GM12878 (cell line): Measurements from ENCODE around the gene DNMBP.

Experiments used
- CHD2 ChIP-seq: IDR thresholded peaks from 2 replicates; pipeline ENCODE4 v1.6.1; 2011; ENCODE audit warnings: low read depth, low read length, improper control_type of control experiment, borderline replicate concordance
- IRF4 ChIP-seq: IDR thresholded peaks from 2 replicates; pipeline ENCODE4 v1.6.1; 2011; ENCODE audit warnings: low read depth, low read length
- ZNF207 ChIP-seq: fragments of 450-650 bp; IDR thresholded peaks from 2 replicates; pipeline ENCODE4 v1.6.1; 2014; ENCODE audit warnings: antibody characterized with exemption, mild to moderate bottlenecking, borderline replicate concordance
- TF ChIP-seq, protein P1 (sequence below), 3 experiments: IDR thresholded peaks in 2 of 3; conservative IDR thresholded peaks in 1 of 3; 2 replicates each; pipeline ENCODE4 v1.5.1; 2011; ENCODE audit warnings: low read depth in 3 of 3, low read length in 3 of 3, mild to moderate bottlenecking in 3 of 3, control low read depth in 2 of 3, moderate library complexity in 2 of 3, inconsistent platforms in 1 of 3, mixed read lengths in 1 of 3; ENCODE audit not compliant: control insufficient read depth in 2 of 3, insufficient read depth in 1 of 3; ENCODE audit errors: extremely low read depth in 1 of 3
- TF ChIP-seq, protein P2 (sequence below): fragments of 450-650 bp; IDR thresholded peaks from 2 replicates; pipeline ENCODE4 v1.6.1; 2016; ENCODE audit warnings: mild to moderate bottlenecking

- TF ChIP-seq, protein P1, sequence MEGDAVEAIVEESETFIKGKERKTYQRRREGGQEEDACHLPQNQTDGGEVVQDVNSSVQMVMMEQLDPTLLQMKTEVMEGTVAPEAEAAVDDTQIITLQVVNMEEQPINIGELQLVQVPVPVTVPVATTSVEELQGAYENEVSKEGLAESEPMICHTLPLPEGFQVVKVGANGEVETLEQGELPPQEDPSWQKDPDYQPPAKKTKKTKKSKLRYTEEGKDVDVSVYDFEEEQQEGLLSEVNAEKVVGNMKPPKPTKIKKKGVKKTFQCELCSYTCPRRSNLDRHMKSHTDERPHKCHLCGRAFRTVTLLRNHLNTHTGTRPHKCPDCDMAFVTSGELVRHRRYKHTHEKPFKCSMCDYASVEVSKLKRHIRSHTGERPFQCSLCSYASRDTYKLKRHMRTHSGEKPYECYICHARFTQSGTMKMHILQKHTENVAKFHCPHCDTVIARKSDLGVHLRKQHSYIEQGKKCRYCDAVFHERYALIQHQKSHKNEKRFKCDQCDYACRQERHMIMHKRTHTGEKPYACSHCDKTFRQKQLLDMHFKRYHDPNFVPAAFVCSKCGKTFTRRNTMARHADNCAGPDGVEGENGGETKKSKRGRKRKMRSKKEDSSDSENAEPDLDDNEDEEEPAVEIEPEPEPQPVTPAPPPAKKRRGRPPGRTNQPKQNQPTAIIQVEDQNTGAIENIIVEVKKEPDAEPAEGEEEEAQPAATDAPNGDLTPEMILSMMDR (IDR thresholded peaks at IDR 0.05 in 2 of 3, conservative IDR thresholded peaks at IDR 0.05 in 1 of 3; ENCODE audit: control insufficient read depth in 2 of 3, extremely low read depth in 1 of 3, insufficient read depth in 1 of 3, low read depth in 3 of 3, low read length in 3 of 3): no peak
- TF ChIP-seq CHD2: no peak
- TF ChIP-seq ZNF207: no peak
- TF ChIP-seq, protein P2, sequence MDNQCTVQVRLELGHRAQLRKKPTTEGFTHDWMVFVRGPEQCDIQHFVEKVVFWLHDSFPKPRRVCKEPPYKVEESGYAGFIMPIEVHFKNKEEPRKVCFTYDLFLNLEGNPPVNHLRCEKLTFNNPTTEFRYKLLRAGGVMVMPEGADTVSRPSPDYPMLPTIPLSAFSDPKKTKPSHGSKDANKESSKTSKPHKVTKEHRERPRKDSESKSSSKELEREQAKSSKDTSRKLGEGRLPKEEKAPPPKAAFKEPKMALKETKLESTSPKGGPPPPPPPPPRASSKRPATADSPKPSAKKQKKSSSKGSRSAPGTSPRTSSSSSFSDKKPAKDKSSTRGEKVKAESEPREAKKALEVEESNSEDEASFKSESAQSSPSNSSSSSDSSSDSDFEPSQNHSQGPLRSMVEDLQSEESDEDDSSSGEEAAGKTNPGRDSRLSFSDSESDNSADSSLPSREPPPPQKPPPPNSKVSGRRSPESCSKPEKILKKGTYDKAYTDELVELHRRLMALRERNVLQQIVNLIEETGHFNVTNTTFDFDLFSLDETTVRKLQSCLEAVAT: no peak
- TF ChIP-seq IRF4: no peak
Measured at GRCh38 chr10:99849536-99849935, 160.2 kb downstream of the DNMBP start.
